Activated CD8-positive, alpha-beta T cell treated with anti-CD3 and anti-CD28 coated beads for 36 hours (primary cell): ENCODE results near the gene CRACR2B. TPM values are rescaled to one million over a fixed set of nuclear protein-coding genes. Genes with fewer than 3 reads are reported as not detected.

Experiments
- ATAC-seq: fragments of 200-7000 bp; cut with Tn5 transposase; one replicate; pipeline ENCODE4 v1.10.0; 2021; ENCODE audit warnings: mild to moderate bottlenecking, moderate library complexity
- CTCF ChIA-PET: fragments of 350-600 bp; sonication (Branson Sonifier 250); formaldehyde crosslinking; loops from one replicate; lab custom pipeline; 2021; ENCODE audit warnings: antibody characterized with exemption; lab: Charles Lee
- POLR2A ChIA-PET: fragments of 350-600 bp; sonication (Branson Sonifier 250); formaldehyde crosslinking; loops from one replicate; lab custom pipeline; 2021; ENCODE audit warnings: antibody characterized with exemption; lab: Charles Lee
- DNase-seq: peaks from one replicate; pipeline ENCODE4 v3.0.0-alpha.2; 2020
- H3K27ac Mint-ChIP-seq: one replicate; pipeline ENCODE4 v1.8.0; 2021; ENCODE audit warnings: mild to moderate bottlenecking, mixed read lengths
- H3K27me3 Mint-ChIP-seq: one replicate; pipeline ENCODE4 v1.8.0; 2021; ENCODE audit warnings: mixed read lengths
- H3K36me3 Mint-ChIP-seq: one replicate; pipeline ENCODE4 v1.8.0; 2021; ENCODE audit warnings: low read depth, mixed read lengths
- H3K4me1 Mint-ChIP-seq: one replicate; pipeline ENCODE4 v1.8.0; 2021; ENCODE audit warnings: low read depth, mixed read lengths
- H3K4me3 Mint-ChIP-seq: one replicate; pipeline ENCODE4 v1.8.0; 2021; ENCODE audit warnings: mild to moderate bottlenecking, moderate library complexity, mixed read lengths
- H3K9me3 Mint-ChIP-seq: one replicate; pipeline ENCODE4 v1.8.0; 2021; ENCODE audit warnings: mixed read lengths
- intact Hi-C: fragments of 100-400 bp; cut with micrococcal nuclease; formaldehyde crosslinking; loops from one replicate; pipeline ENCODE4 v1.10.0; 2022
- total RNA-seq, 2 experiments: library from RNA; stranded (reverse); gene quantifications; one replicate each; pipeline ENCODE4 v1.2.3, GENCODE V29; 2021
- TF ChIP-seq, protein P1 (sequence below): fragments of 200-600 bp; IDR thresholded peaks from one replicate; pipeline ENCODE4 v1.8.0; 2022; ENCODE audit warnings: antibody characterized with exemption, mild to moderate bottlenecking

The CRACR2B gene
- total RNA-seq, 2 experiments from 2014 or later = 2.1 to 2.4 TPM

GRCh38 chr11:794766-795633 lies 32.7 kb upstream of the CRACR2B start:
- Mint-ChIP-seq H3K27me3 (no peaks in the 10 kb centered on the region), H3K4me1 (peaks cover 14% of the 10 kb centered on the region), H3K4me3 (peak overlapping the region; percentile 77), H3K36me3 (peaks cover 15% of the 10 kb centered on the region), H3K9me3 (no peaks in the 10 kb centered on the region), H3K27ac (no peak overlapping the region)
- ChIA-PET CTCF (interaction anchor here (0.7 to 1.6 kb wide), 3 partner anchors 11 to 259 kb away, joined by 3 to 4 read pairs (median 3); no protein-coding TSS in a partner anchor), POLR2A (interaction anchor here (0.6 to 2.8 kb wide), 4 partner anchors 9 to 48 kb away, joined by 3 to 8 read pairs (median 3); no protein-coding TSS in a partner anchor)
- intact Hi-C loops = no loop called here
- ATAC-seq (no peak), DNase-seq (peak; percentile 26)
- TF ChIP-seq, protein P1, sequence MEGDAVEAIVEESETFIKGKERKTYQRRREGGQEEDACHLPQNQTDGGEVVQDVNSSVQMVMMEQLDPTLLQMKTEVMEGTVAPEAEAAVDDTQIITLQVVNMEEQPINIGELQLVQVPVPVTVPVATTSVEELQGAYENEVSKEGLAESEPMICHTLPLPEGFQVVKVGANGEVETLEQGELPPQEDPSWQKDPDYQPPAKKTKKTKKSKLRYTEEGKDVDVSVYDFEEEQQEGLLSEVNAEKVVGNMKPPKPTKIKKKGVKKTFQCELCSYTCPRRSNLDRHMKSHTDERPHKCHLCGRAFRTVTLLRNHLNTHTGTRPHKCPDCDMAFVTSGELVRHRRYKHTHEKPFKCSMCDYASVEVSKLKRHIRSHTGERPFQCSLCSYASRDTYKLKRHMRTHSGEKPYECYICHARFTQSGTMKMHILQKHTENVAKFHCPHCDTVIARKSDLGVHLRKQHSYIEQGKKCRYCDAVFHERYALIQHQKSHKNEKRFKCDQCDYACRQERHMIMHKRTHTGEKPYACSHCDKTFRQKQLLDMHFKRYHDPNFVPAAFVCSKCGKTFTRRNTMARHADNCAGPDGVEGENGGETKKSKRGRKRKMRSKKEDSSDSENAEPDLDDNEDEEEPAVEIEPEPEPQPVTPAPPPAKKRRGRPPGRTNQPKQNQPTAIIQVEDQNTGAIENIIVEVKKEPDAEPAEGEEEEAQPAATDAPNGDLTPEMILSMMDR = no peak

DNA sequence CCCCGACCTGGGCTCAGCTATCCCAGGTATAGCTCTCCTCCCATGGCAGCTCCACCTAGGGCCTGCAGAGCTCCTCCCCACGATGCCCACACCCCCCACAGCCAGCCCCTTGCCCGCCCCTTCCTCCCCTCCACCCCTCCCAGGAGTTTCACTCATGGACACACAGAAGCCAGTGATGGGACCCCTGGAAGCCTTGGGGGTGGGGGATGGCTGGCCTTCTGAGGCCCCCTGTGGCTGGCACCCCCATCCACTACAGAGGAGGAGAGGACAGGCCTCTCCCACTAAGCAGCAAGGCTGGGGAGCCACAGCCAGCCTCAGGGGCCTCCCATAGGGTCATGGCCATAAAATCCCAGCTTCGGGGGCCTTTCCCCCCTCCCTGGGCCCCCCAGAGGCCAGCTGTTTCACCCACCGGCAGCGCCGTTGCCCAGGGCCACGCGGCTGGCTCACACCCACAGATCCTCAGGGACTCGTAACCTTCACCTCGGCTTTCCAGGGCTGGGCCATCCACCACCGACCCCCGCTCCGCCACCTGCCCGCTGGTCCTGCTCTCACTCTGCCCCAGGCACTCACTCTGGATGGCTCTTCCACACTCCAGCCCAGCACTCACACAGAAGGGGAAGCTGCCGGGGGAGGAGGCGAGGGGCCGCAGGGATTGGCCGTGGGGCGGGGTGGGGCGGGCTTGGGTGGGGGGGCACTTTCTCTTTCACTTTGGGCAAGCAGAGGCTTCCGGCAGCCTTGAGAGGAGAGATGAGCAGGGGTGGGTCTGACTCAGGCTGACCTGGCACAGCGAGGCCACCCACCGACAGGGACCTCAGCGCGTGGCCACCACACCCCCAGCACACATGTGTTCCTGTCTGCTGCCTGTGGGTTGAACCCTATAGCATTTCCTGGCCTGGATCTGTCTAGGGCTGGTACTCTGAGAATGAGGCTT lies 31.8 kb upstream of the CRACR2B start:
- TF ChIP-seq, protein P1 = no peak
- intact Hi-C loops = no loop called here

GRCh38 chr11:796565-797295 lies 31.0 kb upstream of the CRACR2B start:
- Mint-ChIP-seq H3K4me1 (peaks cover 14% of the 10 kb centered on the region), H3K4me3 (peak overlapping the region; percentile 77), H3K27ac (peak overlapping the region; percentile 80), H3K36me3 (peaks cover 11% of the 10 kb centered on the region), H3K9me3 (no peaks in the 10 kb centered on the region), H3K27me3 (no peaks in the 10 kb centered on the region)
- no peak for ATAC-seq
- ChIA-PET CTCF (interaction anchor here (0.7 to 2.3 kb wide), 8 partner anchors 11 to 279 kb away, joined by 3 to 7 read pairs (median 3); partner anchors contain the start of gene RPLP2), POLR2A (interaction anchor here (0.7 to 2.8 kb wide), 13 partner anchors 9 to 261 kb away, joined by 3 to 14 read pairs (median 3); partner anchors contain the start of genes PNPLA2, POLR2L, RPLP2 and TSPAN4)
- TF ChIP-seq, protein P1 = no peak
- intact Hi-C loops = no loop called here
- no peak for DNase-seq

More for the DNA sequence above, 31.8 kb upstream of the CRACR2B start:
- DNase-seq (peak; percentile 94), ATAC-seq (peak; percentile 71)
- Mint-ChIP-seq H3K27me3 (no peaks in the 10 kb centered on the region), H3K27ac (peak overlapping the region; percentile 80), H3K9me3 (no peaks in the 10 kb centered on the region), H3K36me3 (peaks cover 14% of the 10 kb centered on the region), H3K4me1 (peaks cover 14% of the 10 kb centered on the region), H3K4me3 (peak overlapping the region; percentile 77)
- ChIA-PET CTCF (interaction anchor here (0.5 to 1.6 kb wide), 7 partner anchors 10 to 260 kb away, joined by 3 to 4 read pairs (median 3); no protein-coding TSS in a partner anchor), POLR2A (interaction anchor here (0.6 to 2.8 kb wide), 13 partner anchors 8 to 49 kb away, joined by 3 to 14 read pairs (median 3); partner anchors contain the start of genes PNPLA2 and RPLP2)

GRCh38 chr11:797296-798092 lies 30.2 kb upstream of the CRACR2B start:
- ChIA-PET POLR2A (interaction anchor here (0.7 to 1.8 kb wide), 9 partner anchors 9 to 261 kb away, joined by 3 to 14 read pairs (median 4); partner anchors contain the start of genes PNPLA2, POLR2L, RPLP2 and TSPAN4), CTCF (interaction anchor here (0.7 to 2.3 kb wide), 5 partner anchors 12 to 279 kb away, joined by 3 to 7 read pairs (median 3); partner anchors contain the start of gene RPLP2)
- peak overlapping the region; percentile 77 for H3K4me3 Mint-ChIP-seq
- ATAC-seq (peak; percentile 62), DNase-seq (peak; percentile 93)
- peaks cover 9% of the 10 kb centered on the region for H3K36me3 Mint-ChIP-seq
- peak overlapping the region; percentile 80 for H3K27ac Mint-ChIP-seq
- no peaks in the 10 kb centered on the region for H3K9me3 Mint-ChIP-seq
- intact Hi-C loops = no loop called here
- no peaks in the 10 kb centered on the region for H3K27me3 Mint-ChIP-seq
- TF ChIP-seq, protein P1 = no peak
- peaks cover 14% of the 10 kb centered on the region for H3K4me1 Mint-ChIP-seq
